ENCODE measurements around the gene TRIO. TPM values are rescaled to one million over a fixed set of nuclear protein-coding genes. Genes with fewer than 3 reads are reported as not detected.

Gene TRIO
- total and polyA plus RNA-seq, 2 donors (not counting 3 experiments of a cell fraction or from before 2014, with no cell fraction given): 82.9 to 248 TPM

DNA sequence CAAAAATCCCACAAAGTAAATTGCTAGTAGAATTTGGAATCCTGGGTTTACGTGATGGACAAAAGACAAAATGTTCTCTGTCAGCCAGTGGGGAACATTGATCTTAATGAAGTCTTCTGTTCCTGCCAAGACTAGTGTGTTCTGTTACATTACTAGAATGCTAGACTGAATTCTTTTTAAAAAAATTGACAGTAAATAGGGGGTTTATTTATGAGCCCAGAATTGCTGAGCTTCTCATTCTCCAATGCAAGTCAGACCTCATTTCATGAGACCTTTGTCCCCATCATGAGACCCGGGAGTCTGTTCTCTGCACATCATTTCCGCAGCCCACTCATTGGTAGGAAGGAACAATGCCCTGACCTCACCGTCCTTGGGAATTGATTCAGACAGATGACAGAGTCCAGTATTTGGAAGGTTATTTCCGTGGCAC, 264.6 kb downstream of the TRIO start:
- no peaks in the 10 kb centered on the region for H3K27me3 ChIP-seq (ENCODE audit: control insufficient read depth in 2 of 2, insufficient read depth in 2 of 2, low read length in 2 of 2)
- TF ChIP-seq, protein P1, sequence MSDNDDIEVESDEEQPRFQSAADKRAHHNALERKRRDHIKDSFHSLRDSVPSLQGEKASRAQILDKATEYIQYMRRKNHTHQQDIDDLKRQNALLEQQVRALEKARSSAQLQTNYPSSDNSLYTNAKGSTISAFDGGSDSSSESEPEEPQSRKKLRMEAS (IDR thresholded peaks at IDR 0.05; ENCODE audit: insufficient read depth, insufficient read length): no peak
- TF ChIP-seq POLR2AphosphoS5 (IDR thresholded peaks at IDR 0.05; ENCODE audit: insufficient read depth, low read depth, low read length) (peak; percentile 62), EZH2 (IDR thresholded peaks at IDR 0.05; ENCODE audit: borderline replicate concordance, low read depth, low read length, severe bottlenecking) (no peak), JUN (IDR thresholded peaks at IDR 0.05; ENCODE audit: borderline replicate concordance, insufficient read depth, insufficient read length, low read depth) (peak; percentile 69), GATA2 (IDR thresholded peaks at IDR 0.05; ENCODE audit: insufficient read depth, insufficient read length, low read depth, low read length) (peak; percentile 18), POLR2A (IDR thresholded peaks at IDR 0.05; ENCODE audit: low read depth, low read length) (peak; percentile 25)
- no peak overlapping the region for H3K4me3 ChIP-seq (replicated peaks in 1 of 3; ENCODE audit: insufficient read depth in 1 of 3, low read depth in 1 of 3, low read length in 3 of 3)
- peak overlapping the region; percentile 59 for H3K9ac ChIP-seq (replicated peaks; ENCODE audit: extremely low read depth, insufficient read depth, low read length)
- dilution Hi-C loops (cut with MboI; ENCODE audit: extremely low pct_ligation_motif_present, low sequenced_read_pairs) (no loop called here), intact Hi-C loops (cut with micrococcal nuclease) (loop anchor here (5.0 kb wide), 1 partner anchor 420 kb away; no protein-coding TSS in a partner anchor)
- peaks cover 33% of the 10 kb centered on the region for H3K4me1 ChIP-seq (ENCODE audit: control insufficient read depth, extremely low read depth, insufficient read depth, low read length)
- H3K9me3 ChIP-seq (replicated peaks; ENCODE audit: control insufficient read depth, insufficient read depth, low read length): no peaks in the 10 kb centered on the region
- ChIA-PET CTCF (interaction anchor here (0.6 to 4.3 kb wide), 6 partner anchors 8 to 241 kb away, joined by 3 to 23 read pairs (median 4); no protein-coding TSS in a partner anchor), POLR2A (no interaction called here)
- peak overlapping the region; percentile 98 for H3K27ac ChIP-seq (ENCODE audit: insufficient read depth, low read depth, low read length)
- H2AFZ ChIP-seq (ENCODE audit: low read depth, low read length): no peak overlapping the region
- H3K4me2 ChIP-seq (ENCODE audit: insufficient read depth, low read length): peak overlapping the region; percentile 19
- peak; percentile 61 for DNase-seq (ENCODE audit: low read depth, low spot score)
- no peaks in the 10 kb centered on the region for H4K20me1 ChIP-seq (replicated peaks; ENCODE audit: control insufficient read depth, extremely low read depth, insufficient read depth, low read length)
- H3K9me1 ChIP-seq (replicated peaks; ENCODE audit: control insufficient read depth, extremely low read depth, insufficient read depth, low read length): no peaks in the 10 kb centered on the region
- H3K79me2 ChIP-seq (ENCODE audit: control insufficient read depth, insufficient read depth, low read length): peaks cover 9% of the 10 kb centered on the region
- peaks cover 16 to 17% of the 10 kb centered on the region in 2 experiments for H3K36me3 ChIP-seq (ENCODE audit: control insufficient read depth in 2 of 2, extremely low read depth in 1 of 2, insufficient read depth in 2 of 2, low read length in 2 of 2)
- FAIRE-seq: peak; percentile 91
- BruUV-seq (replicated peaks): no TSS peak

DNA sequence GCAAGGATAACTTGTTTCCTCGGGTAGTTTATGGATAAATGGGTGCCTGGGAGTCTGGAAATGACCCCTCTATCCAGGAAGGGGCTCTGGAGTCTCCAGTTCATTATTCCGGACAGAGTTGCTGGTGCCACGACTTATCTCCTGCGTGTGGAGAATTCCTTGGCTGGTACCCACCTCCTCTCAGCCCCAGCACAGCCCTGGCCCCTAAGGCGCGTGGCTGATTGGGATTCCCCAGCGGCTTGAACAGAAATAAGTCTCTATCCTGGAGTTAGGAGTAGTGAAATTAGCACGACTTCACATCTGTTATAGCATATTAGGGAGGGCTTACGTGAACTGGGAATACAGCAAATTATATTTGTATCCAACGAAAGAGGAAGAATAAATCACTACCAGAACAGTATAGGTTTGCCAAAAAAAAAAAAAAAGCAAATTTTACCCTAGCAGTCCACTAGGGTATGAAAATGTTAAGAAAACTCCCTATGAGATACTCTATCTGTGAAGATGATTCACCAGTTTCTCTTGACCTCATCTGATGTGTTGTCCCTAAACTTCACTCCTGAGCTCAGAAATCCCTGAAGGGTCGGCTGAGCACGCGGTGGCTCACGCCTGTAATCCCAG, 265.9 kb downstream of the TRIO start:
- TF ChIP-seq GATA2 (IDR thresholded peaks at IDR 0.05; ENCODE audit: insufficient read depth, insufficient read length, low read depth, low read length) (no peak), EZH2 (IDR thresholded peaks at IDR 0.05; ENCODE audit: borderline replicate concordance, low read depth, low read length, severe bottlenecking) (no peak), JUN (IDR thresholded peaks at IDR 0.05; ENCODE audit: borderline replicate concordance, insufficient read depth, insufficient read length, low read depth) (no peak), POLR2A (IDR thresholded peaks at IDR 0.05; ENCODE audit: low read depth, low read length) (no peak), MYC (IDR thresholded peaks at IDR 0.05; ENCODE audit: low read depth, low read length) (no peak), FOS (IDR thresholded peaks at IDR 0.05; ENCODE audit: borderline replicate concordance, insufficient read depth, low read length) (no peak), POLR2AphosphoS5 (IDR thresholded peaks at IDR 0.05; ENCODE audit: insufficient read depth, low read depth, low read length) (no peak)
- TF ChIP-seq, protein P2, sequence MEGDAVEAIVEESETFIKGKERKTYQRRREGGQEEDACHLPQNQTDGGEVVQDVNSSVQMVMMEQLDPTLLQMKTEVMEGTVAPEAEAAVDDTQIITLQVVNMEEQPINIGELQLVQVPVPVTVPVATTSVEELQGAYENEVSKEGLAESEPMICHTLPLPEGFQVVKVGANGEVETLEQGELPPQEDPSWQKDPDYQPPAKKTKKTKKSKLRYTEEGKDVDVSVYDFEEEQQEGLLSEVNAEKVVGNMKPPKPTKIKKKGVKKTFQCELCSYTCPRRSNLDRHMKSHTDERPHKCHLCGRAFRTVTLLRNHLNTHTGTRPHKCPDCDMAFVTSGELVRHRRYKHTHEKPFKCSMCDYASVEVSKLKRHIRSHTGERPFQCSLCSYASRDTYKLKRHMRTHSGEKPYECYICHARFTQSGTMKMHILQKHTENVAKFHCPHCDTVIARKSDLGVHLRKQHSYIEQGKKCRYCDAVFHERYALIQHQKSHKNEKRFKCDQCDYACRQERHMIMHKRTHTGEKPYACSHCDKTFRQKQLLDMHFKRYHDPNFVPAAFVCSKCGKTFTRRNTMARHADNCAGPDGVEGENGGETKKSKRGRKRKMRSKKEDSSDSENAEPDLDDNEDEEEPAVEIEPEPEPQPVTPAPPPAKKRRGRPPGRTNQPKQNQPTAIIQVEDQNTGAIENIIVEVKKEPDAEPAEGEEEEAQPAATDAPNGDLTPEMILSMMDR (IDR thresholded peaks at IDR 0.05; ENCODE audit: extremely low read depth in 1 of 2, insufficient read depth in 1 of 2, low read depth in 1 of 2, low read length in 2 of 2): no peak
- TF ChIP-seq, protein P1 (IDR thresholded peaks at IDR 0.05; ENCODE audit: insufficient read depth, insufficient read length): no peak
- Histone ChIP-seq H3K79me2 (ENCODE audit: control insufficient read depth, insufficient read depth, low read length) (peaks cover 11% of the 10 kb centered on the region), H3K4me2 (ENCODE audit: insufficient read depth, low read length) (no peak overlapping the region), H3K9me1 (replicated peaks; ENCODE audit: control insufficient read depth, extremely low read depth, insufficient read depth, low read length) (no peaks in the 10 kb centered on the region), H3K9me3 (replicated peaks; ENCODE audit: control insufficient read depth, insufficient read depth, low read length) (no peaks in the 10 kb centered on the region), H3K4me3 (replicated peaks in 1 of 3; ENCODE audit: insufficient read depth in 1 of 3, low read depth in 1 of 3, low read length in 3 of 3) (no peak overlapping the region), H3K4me1 (ENCODE audit: control insufficient read depth, extremely low read depth, insufficient read depth, low read length) (peaks cover 33% of the 10 kb centered on the region), H3K36me3 (ENCODE audit: control insufficient read depth in 2 of 2, extremely low read depth in 1 of 2, insufficient read depth in 2 of 2, low read length in 2 of 2) (peaks cover 19 to 21% of the 10 kb centered on the region in 2 experiments), H4K20me1 (replicated peaks; ENCODE audit: control insufficient read depth, extremely low read depth, insufficient read depth, low read length) (no peaks in the 10 kb centered on the region), H3K27me3 (ENCODE audit: control insufficient read depth in 2 of 2, insufficient read depth in 2 of 2, low read length in 2 of 2) (no peaks in the 10 kb centered on the region), H3K9ac (replicated peaks; ENCODE audit: extremely low read depth, insufficient read depth, low read length) (no peak overlapping the region), H3K27ac (ENCODE audit: insufficient read depth, low read depth, low read length) (peak overlapping the region; percentile 98), H2AFZ (ENCODE audit: low read depth, low read length) (no peak overlapping the region)
- dilution Hi-C loops (cut with MboI; ENCODE audit: extremely low pct_ligation_motif_present, low sequenced_read_pairs) (no loop called here), intact Hi-C loops (cut with micrococcal nuclease) (loop anchor here (5.0 kb wide), 1 partner anchor 422 kb away; no protein-coding TSS in a partner anchor)
- FAIRE-seq: no peak
- CTCF ChIA-PET: interaction anchor here (4.3 kb wide), 1 partner anchor 240 kb away, joined by 23 read pairs; no protein-coding TSS in a partner anchor
- no TSS peak for BruUV-seq (replicated peaks)
- no peak for DNase-seq (ENCODE audit: low read depth, low spot score)
- POLR2A ChIA-PET: no interaction called here
